GM20431 (cell line): ENCODE data around the gene PCSK5.
"Not testable (repeated sequence)": the region's sequence is repeated elsewhere in the genome, so short reads cannot be mapped to it uniquely, and the experiment has no call there.

Experiments
- in situ Hi-C: fragments of 300-500 bp; cut with MseI, MboI; formaldehyde crosslinking; loops from one replicate; pipeline ENCODE4 v1.15.0; 2020; ENCODE audit warnings: low sequenced_read_pairs; ENCODE audit not compliant: unreplicated experiment

The PCSK5 gene

GRCh38 chr9:76289042-76289441 lies 398.6 kb downstream of the PCSK5 start:
- in situ Hi-C loops, result no loop called here

DNA sequence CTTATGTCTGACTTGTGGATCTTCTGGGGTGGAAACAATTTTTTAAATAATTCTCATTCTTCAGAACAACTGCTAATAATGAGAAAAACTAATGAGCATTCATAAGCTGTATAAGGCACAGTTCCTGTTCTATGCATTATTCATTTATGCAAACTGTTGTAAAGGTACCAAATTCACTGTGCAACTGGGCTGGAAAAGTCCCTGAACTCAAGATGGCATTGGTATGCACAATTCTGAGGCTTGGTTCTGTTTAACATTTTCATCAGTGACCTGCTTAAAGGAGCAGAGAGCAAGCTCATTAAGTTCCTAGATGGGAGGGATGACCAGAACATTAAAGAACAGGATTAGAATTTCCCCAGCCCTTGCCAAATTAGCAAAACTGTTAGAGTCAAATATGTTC lies 399.2 kb downstream of the PCSK5 start:
- in situ Hi-C loops, result no loop called here

GRCh38 chr9:76290555-76290954 lies 400.1 kb downstream of the PCSK5 start:
- in situ Hi-C loops, result no loop called here

DNA sequence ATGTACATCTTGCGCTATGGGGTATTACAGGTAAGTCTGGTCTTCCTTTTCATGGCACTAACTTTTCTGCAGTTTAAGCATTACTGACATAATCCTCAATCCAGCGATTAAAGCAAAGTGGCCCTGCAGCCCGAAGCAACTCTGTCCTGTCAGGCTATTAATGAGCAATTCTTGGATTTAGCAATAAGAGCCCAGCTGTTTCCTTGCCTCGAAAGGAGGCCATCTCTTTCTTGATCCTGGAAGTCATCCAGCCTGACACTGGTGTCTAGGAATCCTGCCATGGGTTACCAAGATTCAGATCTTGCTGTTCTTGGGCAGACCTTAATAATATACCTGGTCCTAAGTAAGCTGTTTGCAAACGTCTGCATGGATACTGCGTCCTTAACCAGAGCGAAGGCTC lies 401.8 kb downstream of the PCSK5 start:
- in situ Hi-C loops, result no loop called here

GRCh38 chr9:76292658-76293057 lies 402.2 kb downstream of the PCSK5 start:
- in situ Hi-C loops, result no loop called here

DNA sequence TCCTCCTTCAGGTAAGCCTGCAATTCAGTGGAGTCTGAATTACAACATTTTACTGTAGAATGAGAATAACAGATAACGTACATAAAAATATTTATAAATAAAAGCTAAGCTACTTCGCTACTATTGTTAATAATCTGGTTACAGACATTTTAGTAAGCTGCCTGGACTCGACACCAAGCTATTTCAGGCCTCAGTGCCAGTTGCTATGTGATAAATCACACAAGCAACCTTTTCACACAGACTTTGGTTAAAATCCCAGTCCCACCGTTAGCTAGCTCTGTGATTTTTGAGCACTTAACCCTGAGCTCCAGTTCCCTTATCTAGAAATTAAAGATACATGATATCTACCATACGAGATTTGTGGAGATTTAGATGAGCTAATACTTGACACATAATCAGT lies 403.8 kb downstream of the PCSK5 start:
- in situ Hi-C loops, result no loop called here

- in situ Hi-C loops, result no loop called here
These were observed 406.3 kb downstream of the PCSK5 start for GRCh38 chr9:76296561-76297310.

DNA sequence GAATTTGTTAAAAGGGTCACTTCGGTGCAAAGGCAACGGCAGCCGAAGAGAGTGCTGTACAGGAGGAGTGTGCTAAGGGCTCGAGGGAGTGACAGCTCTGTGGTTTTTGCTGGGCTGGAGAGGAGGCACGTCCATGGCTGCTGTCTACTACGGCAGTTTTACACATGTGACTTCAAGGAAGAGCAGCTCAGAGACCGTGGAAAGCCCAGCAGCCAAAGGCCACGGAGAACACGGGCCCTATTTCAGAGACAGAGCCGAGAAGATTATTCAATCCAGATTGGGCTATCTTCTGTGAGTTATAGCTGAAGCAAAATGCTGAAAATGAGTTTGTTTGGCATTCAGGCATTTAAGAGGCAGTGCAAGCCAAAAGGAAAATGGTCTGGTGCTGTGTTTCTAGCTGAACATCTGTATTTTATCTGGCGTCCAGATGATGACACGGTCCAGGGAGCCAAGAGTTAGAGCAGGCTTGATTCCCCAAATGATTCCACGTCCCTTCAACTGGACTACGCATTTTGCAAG lies 407.3 kb downstream of the PCSK5 start:
- in situ Hi-C loops, result no loop called here

GRCh38 chr9:76298521-76299144 lies 408.2 kb downstream of the PCSK5 start:
- in situ Hi-C loops, result no loop called here

- in situ Hi-C loops, result no loop called here
These were observed 412.1 kb downstream of the PCSK5 start for GRCh38 chr9:76302543-76302942.

DNA sequence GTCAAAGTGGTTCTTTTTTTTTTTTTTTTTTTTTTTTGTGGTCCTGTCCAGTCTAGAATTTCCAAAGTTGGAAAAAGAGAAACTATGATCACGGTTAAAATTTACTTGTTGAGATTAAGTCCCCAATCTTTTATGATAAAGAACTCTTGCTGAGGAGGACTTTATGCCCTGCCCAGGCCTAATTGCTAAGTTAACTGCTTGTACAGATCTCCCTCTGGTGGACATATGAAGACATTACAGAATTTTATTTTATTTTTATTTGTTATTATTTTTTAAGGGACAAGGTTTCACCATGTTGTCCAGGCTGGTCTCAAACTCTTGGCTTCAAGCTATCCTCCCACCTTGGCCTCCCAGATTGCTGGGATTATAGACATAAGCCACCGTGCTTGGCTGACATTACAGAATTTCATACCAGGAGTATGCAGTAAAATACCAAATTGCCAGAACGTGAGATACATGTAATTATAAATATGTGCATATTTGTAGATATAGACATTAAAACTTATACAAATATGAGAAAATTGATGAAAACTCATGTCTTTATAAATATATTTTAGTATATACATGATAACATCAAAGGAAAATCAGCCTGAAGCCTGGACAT lies 412.6 kb downstream of the PCSK5 start:
- in situ Hi-C loops, result no loop called here

DNA sequence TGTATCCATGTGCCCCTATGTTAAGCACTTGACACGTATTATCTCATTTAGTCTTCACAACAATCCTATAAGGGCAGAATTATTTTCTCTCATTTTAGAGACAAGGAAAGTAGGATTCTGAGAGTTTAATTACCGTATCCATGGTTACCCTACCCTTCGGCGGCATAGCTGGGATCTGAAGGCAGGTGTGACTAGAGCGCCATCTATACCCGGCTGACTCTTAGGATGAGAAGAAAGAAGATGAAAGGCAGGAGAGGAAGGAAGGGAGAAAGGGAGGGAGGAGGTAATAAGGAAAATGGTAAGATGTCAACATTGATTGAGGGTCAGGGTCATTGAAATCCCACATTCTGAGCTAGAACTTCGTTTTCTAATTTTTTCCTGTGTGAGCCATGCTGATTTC lies 416.6 kb downstream of the PCSK5 start:
- in situ Hi-C loops, result not testable (repeated sequence)

GRCh38 chr9:76310577-76310976 lies 420.1 kb downstream of the PCSK5 start:
- in situ Hi-C loops, result no loop called here

GRCh38 chr9:76310991-76311390 lies 420.5 kb downstream of the PCSK5 start:
- in situ Hi-C loops, result no loop called here

GRCh38 chr9:76311537-76311936 lies 421.1 kb downstream of the PCSK5 start:
- in situ Hi-C loops, result no loop called here

DNA sequence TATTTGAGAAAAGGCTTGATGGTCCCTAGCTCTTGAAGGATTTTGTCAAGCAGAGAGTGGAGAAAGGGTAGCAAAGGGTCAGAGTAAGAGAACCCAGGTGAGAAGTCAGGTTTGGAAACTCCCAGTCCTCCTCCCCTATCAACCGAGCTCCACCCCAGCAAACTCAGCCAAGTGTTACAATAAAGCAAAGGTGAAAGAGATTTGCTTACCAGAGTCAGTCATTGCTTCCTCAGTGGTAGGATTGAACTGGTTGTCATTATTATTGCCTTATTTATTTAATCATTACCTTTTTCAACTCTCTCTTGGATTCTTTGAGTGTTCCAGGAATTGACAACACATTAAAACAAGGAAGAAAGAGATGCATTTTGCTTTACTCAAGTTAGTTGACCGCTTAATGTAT lies 423.3 kb downstream of the PCSK5 start:
- in situ Hi-C loops, result no loop called here

DNA sequence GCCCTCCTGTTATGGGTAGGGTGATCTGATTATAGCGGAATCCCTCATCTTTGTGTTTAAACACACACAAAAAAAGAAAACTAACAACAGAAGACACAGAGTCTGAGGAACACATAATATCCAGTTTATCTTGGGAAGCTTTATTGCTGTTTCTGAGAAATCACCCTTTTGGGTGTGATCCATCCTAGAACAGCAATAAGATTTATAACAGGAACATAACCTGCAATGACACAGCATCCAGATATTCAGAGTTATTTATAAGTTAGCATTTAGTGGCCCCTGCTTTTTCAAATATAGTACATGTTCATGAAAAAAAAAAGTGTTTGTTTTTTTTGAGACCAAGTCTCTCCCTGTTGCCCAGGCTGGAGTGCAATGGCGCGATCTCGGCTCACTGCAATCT lies 423.8 kb downstream of the PCSK5 start:
- in situ Hi-C loops, result no loop called here

DNA sequence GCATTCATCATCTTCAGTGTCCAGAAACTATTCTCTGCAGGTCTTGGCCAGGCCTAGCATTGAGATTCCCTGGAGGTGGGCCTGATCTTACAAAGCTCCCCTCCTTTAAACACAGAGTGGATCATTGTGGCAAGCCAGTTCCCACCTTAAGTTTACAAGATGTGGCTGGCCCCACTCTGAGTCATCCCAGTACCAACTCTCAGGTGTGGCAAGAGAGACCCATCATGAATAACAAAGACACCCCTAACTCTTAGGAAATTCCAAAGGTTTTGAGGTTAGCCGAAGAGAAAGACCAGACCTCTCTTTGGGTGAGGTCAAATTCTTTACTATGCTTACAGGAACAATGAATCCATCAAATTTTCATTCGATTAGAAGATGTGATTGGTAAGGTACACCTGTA lies 425.6 kb downstream of the PCSK5 start:
- in situ Hi-C loops, result no loop called here

GRCh38 chr9:76319466-76319865 lies 429.0 kb downstream of the PCSK5 start:
- in situ Hi-C loops, result not testable (repeated sequence)

GRCh38 chr9:76321195-76321828 lies 430.8 kb downstream of the PCSK5 start:
- in situ Hi-C loops, result no loop called here

GRCh38 chr9:76322810-76323209 lies 432.3 kb downstream of the PCSK5 start:
- in situ Hi-C loops, result no loop called here
